ACC112 (cell line): Measurements from ENCODE around the gene SPTB.
A peak's percentile ranks its signal among the peaks of the same experiment; 100 is the strongest.

Source experiments
- H2AFZ ChIP-seq: fragments of 200-600 bp; sonication (generic); one replicate; pipeline ENCODE4 v1.6.0; 2017; ENCODE audit warnings: antibody characterized with exemption, low read length; ENCODE audit not compliant: unreplicated experiment
- H3K27ac ChIP-seq: fragments of 200-600 bp; sonication (generic); 2 replicates; pipeline ENCODE4 v1.5.1; 2014; ENCODE audit warnings: low read depth, mild to moderate bottlenecking, antibody characterized with exemption, low read length, moderate library complexity
- H3K27me3 ChIP-seq: fragments of 200-600 bp; sonication (generic); 2 replicates; pipeline ENCODE4 v1.6.1; 2014; ENCODE audit warnings: mild to moderate bottlenecking, antibody characterized with exemption, low read length, moderate library complexity, mixed read lengths; ENCODE audit not compliant: insufficient read depth
- H3K36me3 ChIP-seq: fragments of 200-600 bp; sonication (generic); 2 replicates; pipeline ENCODE4 v1.6.1; 2016; ENCODE audit warnings: mild to moderate bottlenecking, antibody characterized with exemption, low read length, moderate library complexity, mixed read lengths; ENCODE audit not compliant: insufficient read depth
- H3K4me1 ChIP-seq: fragments of 200-600 bp; sonication (generic); one replicate; pipeline ENCODE4 v1.6.1; 2016; ENCODE audit warnings: low read length, mixed read lengths; ENCODE audit not compliant: insufficient read depth, unreplicated experiment, control insufficient read depth
- H3K4me3 ChIP-seq: fragments of 200-600 bp; sonication (generic); 2 replicates; pipeline ENCODE4 v1.5.1; 2014; ENCODE audit warnings: mild to moderate bottlenecking, low read depth, low read length
- H3K79me2 ChIP-seq: fragments of 200-600 bp; sonication (generic); one replicate; pipeline ENCODE4 v1.6.0; 2016; ENCODE audit warnings: low read length; ENCODE audit not compliant: control insufficient read depth, unreplicated experiment, insufficient read depth

Gene SPTB

GRCh38 chr14:64889352-64889751 is 9.6 kb upstream of the SPTB start:
- H3K79me2 ChIP-seq = no peaks in the 10 kb centered on the region
- H3K4me1 ChIP-seq = no peaks in the 10 kb centered on the region
- no peaks in the 10 kb centered on the region for H3K36me3 ChIP-seq
- no peak overlapping the region for H3K4me3 ChIP-seq
- no peak overlapping the region for H2AFZ ChIP-seq
- peaks cover 61% of the 10 kb centered on the region for H3K27me3 ChIP-seq
- no peak overlapping the region for H3K27ac ChIP-seq

GRCh38 chr14:64885559-64885958 is 5.9 kb upstream of the SPTB start:
- H3K27ac ChIP-seq = no peak overlapping the region
- H3K36me3 ChIP-seq = no peaks in the 10 kb centered on the region
- H3K4me3 ChIP-seq = no peak overlapping the region
- H2AFZ ChIP-seq = no peak overlapping the region
- peaks cover 88% of the 10 kb centered on the region for H3K27me3 ChIP-seq
- no peaks in the 10 kb centered on the region for H3K4me1 ChIP-seq
- H3K79me2 ChIP-seq = no peaks in the 10 kb centered on the region

DNA sequence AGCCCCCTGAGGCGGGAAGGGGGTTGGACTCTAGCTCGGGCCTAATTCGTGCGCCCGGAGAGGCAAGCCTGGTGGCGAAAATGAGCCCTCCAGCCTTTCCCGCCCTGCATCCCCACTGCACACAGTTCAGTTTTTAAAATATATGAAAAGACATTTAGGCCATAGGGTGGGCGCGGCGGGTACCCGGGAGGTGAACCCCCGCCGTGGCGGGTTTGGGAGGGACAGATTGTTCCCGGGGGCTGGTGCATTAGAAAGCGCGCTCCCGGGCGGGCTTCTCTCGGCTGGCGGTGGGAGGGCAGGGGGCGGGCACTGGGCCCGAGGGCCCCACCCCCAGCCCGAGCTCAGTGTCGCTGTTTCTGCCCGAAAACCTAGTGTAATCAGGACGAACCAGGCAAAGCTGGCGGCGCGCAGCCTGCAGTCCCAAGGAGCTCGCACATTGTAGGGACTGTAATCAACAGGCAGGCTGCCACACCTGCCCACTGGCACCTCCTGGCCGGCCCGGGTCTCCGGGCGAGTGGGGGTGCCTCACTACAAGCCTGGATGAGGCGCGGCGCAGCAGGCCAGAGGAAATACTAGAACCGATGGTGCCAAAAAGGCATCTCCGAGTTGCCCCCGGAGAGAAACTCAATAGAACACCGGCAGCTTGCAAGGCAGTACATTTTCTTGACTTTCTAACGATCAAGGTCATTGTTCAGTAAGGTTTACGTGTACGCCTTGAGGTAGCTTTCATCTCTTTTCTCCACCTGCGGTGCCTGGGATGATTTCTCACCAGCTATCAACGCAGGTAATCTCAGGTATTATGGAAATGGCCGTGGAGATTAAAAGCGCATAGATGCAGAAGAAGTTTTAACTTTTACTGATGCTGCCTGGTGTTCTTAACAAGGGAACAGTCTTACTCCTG is 764 bp upstream of the SPTB start:
- H3K36me3 ChIP-seq = no peaks in the 10 kb centered on the region
- H2AFZ ChIP-seq = peak overlapping the region; percentile 76
- H3K4me1 ChIP-seq = no peaks in the 10 kb centered on the region
- no peaks in the 10 kb centered on the region for H3K79me2 ChIP-seq
- no peak overlapping the region for H3K27ac ChIP-seq
- peak overlapping the region; percentile 75 for H3K4me3 ChIP-seq
- H3K27me3 ChIP-seq = peaks cover 96% of the 10 kb centered on the region

DNA sequence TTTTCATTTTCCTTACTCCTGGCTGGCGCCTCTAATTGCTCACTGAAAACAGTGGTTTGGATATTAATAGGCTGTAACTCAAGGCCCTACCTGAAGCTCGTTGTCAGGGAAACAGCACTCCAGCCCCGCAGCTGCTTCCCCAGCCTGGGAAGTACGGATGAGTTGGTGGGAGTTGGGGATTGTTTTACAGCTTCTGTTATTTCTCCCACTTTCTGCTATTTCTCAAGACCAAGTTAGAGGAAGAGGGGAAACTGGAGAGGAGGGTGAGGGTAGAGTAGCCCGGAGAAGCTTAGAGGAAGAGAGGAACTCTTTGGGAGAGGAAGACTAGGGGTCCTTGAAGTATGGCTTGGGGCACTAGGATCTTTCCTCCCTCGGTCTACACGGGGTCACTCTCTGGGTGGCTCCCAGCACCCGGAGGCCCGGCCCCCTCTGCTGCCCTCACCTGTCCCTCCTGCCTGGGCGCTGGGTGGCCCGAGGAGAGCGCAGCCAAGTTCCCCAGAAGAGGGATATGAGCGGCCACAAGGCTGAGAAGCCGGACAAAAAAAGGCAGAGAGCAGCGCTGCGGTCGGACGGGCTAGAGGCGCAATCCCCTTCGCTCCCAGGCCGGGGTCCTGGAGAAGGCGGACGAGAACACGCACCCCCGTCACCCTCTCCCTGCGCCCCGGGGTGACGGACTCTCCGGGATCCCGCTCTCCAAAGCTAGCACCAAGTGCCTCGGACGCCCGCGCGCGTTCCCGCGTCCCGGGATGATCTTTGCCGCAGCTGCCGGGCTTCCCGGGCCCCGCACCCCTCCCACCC is 671 bp downstream of the SPTB start:
- no peak overlapping the region for H3K27ac ChIP-seq
- peak overlapping the region; percentile 75 for H3K4me3 ChIP-seq
- H3K4me1 ChIP-seq = no peaks in the 10 kb centered on the region
- peaks cover 99% of the 10 kb centered on the region for H3K27me3 ChIP-seq
- no peaks in the 10 kb centered on the region for H3K36me3 ChIP-seq
- H3K79me2 ChIP-seq = no peaks in the 10 kb centered on the region
- H2AFZ ChIP-seq = no peak overlapping the region

DNA sequence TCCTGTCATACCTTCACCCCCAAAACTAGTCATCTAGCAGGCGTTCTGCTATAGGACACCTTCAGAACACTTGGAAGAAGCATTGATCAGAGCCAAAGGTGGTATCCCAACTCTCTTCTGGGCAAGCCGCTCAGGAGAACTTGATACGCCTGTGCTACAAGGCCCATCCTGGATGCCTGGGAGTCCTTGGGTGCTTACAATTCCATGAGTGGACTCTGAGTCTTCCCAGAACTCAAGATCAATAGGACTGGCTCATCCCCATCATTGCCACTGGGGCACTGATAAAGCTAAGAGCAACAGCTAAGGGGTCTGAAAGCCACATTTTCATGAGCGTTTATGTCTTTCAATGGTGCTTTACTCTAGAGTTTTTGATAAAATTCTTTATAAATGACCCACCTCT is 1.9 kb downstream of the SPTB start:
- H3K27me3 ChIP-seq = peaks cover 99% of the 10 kb centered on the region
- H3K4me3 ChIP-seq = no peak overlapping the region
- H3K36me3 ChIP-seq = no peaks in the 10 kb centered on the region
- no peaks in the 10 kb centered on the region for H3K4me1 ChIP-seq
- H3K27ac ChIP-seq = no peak overlapping the region
- no peaks in the 10 kb centered on the region for H3K79me2 ChIP-seq
- no peak overlapping the region for H2AFZ ChIP-seq

DNA sequence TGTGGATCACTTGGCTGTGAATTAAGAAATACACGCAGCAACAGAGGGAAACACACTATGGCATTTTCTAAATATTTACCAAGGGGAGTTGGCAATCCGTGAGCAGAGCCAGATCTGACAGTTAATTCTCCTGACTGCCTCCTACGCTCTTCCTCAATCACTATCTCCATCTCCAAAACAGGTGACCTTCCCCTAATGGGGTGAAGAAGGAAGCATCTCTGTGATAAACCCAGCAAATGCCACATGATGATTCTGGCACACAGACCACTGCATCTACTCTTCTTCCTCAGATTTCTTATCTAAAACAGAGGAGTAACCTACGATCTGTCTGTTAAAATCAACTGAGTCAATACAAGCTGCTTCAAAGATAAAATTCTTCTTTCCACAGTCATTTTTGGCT is 4.4 kb downstream of the SPTB start:
- Histone ChIP-seq H3K79me2 (no peaks in the 10 kb centered on the region), H2AFZ (no peak overlapping the region), H3K27me3 (peaks cover 97% of the 10 kb centered on the region), H3K4me1 (no peaks in the 10 kb centered on the region), H3K27ac (no peak overlapping the region), H3K4me3 (no peak overlapping the region), H3K36me3 (no peaks in the 10 kb centered on the region)

DNA sequence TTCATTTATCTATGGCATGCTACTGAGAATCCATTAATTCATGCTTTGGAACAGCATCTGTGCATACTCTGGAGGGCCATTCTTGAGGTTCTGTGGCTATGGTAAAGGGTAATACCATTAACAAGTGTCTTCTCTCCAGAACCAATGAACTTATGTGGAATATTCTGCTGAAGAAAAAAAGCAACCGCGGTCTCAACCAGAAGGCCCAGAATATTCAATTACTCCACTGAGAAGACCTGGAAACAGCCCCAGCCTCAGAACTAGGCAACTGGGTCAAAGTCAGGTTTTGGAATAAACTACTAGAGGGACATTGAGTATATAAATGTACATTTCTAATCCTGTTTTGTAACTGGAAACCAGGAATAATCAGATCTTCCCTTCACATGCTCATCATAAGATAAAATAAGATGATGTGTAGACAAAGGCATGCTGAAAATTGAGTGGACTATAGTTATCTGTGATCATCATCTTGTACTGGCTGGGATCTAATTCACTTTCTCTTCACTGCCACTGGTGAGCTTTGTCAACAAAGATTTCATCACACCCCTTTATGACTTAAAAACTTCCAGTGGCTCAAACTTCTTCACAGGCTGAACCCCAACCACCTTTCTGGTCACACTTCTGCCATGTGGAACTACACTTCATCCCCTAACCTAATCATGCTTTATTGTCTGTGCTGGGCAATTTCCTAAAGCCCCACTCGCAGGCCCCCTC is 6.0 kb downstream of the SPTB start:
- Histone ChIP-seq H3K79me2 (no peaks in the 10 kb centered on the region), H3K4me3 (no peak overlapping the region), H3K4me1 (no peaks in the 10 kb centered on the region), H3K27me3 (peaks cover 92% of the 10 kb centered on the region), H3K36me3 (no peaks in the 10 kb centered on the region), H3K27ac (no peak overlapping the region), H2AFZ (no peak overlapping the region)

DNA sequence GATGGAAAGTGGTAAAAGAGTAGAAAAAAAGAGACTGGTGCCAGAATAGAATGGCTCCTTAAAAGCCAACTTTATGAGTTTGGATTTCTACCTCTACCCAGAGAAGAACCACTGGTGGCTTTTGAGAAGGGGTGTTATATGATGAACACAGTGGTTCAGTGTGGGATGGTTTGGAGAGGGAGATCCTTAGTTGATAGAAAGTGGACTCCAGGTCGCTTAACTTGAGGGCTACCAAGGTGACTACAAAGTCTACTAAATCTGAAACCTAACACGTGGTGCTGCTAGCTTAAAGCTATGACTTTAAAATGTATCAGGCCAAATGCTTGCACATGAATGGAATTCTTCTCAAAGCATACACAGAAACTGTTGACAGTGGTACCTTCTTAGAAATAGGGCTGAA is 8.4 kb downstream of the SPTB start:
- Histone ChIP-seq H3K27ac (no peak overlapping the region), H3K79me2 (no peaks in the 10 kb centered on the region), H3K36me3 (no peaks in the 10 kb centered on the region), H3K27me3 (peaks cover 90% of the 10 kb centered on the region), H3K4me1 (no peaks in the 10 kb centered on the region), H2AFZ (no peak overlapping the region), H3K4me3 (no peak overlapping the region)

DNA sequence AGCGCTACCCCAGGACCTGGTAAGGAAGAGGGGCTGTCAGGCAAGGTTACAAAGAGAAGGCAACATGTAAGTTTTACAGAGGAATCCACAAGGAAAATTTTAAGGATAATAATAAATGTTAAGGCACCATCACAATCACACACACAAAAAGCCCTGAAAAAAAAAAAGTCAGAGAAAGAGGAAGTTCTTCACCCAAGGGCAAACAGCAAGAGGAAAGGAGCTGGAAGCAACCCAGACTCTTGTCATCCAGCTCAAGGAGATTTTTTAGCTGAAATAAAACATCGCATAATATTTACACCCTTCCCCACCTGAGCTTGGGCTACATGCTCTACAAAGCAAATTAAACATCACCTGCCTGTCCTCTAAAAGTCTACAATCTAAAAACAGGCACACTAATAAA is 9.5 kb downstream of the SPTB start:
- H3K79me2 ChIP-seq = no peaks in the 10 kb centered on the region
- H3K36me3 ChIP-seq = no peaks in the 10 kb centered on the region
- H3K4me1 ChIP-seq = no peaks in the 10 kb centered on the region
- no peak overlapping the region for H2AFZ ChIP-seq
- peaks cover 90% of the 10 kb centered on the region for H3K27me3 ChIP-seq
- no peak overlapping the region for H3K4me3 ChIP-seq
- no peak overlapping the region for H3K27ac ChIP-seq

DNA sequence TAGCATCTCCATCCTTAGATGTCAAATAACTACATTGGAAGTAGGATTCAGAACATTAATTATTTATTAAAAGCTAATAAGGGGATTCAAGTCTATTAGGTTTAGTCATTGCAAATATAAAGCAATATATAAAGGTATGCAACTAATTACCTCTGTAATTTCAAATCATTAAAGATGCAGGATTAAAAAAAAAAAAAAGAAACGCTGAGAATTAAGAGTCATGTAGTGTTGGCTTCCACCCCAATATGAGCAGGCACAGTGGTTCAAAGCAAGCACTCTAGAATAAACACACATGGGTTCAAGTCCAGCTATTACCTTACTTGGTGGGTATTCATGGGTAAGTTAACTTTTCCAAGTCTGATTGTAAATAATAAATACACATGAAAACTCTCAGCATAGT is 10.9 kb downstream of the SPTB start:
- no peaks in the 10 kb centered on the region for H3K4me1 ChIP-seq
- peaks cover 90% of the 10 kb centered on the region for H3K27me3 ChIP-seq
- no peak overlapping the region for H3K27ac ChIP-seq
- H2AFZ ChIP-seq = no peak overlapping the region
- no peaks in the 10 kb centered on the region for H3K36me3 ChIP-seq
- H3K79me2 ChIP-seq = no peaks in the 10 kb centered on the region
- H3K4me3 ChIP-seq = no peak overlapping the region
